WTC11 (cell line): ENCODE measurements around the gene TRIM50.
"Not testable (repeated sequence)": the region's sequence is repeated elsewhere in the genome, so short reads cannot be mapped to it uniquely, and the experiment has no call there.

Experiments used
- MYBL2 ChIP-seq: sonication (generic); formaldehyde crosslinking; IDR thresholded peaks from 2 replicates; pipeline ENCODE4 v1.8.1; 2023; ENCODE audit warnings: mild to moderate bottlenecking, moderate library complexity, missing genetic modification reagents
- TF ChIP-seq, protein P1 (sequence below): sonication (generic); formaldehyde crosslinking; IDR thresholded peaks from 2 replicates; pipeline ENCODE4 v1.8.0; 2022; ENCODE audit warnings: mild to moderate bottlenecking, missing genetic modification reagents

GRCh38 chr7:73318656-73319204, 9.2 kb downstream of the TRIM50 start:
- TF ChIP-seq, protein P1, sequence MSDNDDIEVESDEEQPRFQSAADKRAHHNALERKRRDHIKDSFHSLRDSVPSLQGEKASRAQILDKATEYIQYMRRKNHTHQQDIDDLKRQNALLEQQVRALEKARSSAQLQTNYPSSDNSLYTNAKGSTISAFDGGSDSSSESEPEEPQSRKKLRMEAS (CRISPR knock-in tag), result not testable (repeated sequence)
- TF ChIP-seq MYBL2 (CRISPR knock-in tag), result not testable (repeated sequence)
